ENCODE results near the gene TMEM207.

TMEM207 gene

DNA sequence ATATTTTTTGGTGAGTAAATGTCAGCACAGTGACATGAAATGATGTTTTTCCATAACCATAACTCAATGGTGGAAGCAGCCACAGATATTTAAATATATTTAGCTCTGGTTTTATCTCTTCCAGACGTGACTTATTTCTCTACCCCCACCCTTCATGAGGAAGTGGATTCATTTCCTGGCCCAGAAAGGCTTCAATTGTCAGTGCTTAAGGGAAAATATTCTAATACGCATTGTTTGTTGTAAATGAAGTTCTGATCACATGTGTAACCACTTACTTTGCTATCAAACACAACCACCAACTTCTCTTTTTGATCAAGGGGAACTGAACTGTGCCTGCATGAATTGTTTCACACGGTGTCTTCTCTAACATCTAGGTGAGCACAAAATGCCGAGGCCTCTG, 47.7 kb downstream of the TMEM207 start:
- TF ChIP-seq, protein P1, sequence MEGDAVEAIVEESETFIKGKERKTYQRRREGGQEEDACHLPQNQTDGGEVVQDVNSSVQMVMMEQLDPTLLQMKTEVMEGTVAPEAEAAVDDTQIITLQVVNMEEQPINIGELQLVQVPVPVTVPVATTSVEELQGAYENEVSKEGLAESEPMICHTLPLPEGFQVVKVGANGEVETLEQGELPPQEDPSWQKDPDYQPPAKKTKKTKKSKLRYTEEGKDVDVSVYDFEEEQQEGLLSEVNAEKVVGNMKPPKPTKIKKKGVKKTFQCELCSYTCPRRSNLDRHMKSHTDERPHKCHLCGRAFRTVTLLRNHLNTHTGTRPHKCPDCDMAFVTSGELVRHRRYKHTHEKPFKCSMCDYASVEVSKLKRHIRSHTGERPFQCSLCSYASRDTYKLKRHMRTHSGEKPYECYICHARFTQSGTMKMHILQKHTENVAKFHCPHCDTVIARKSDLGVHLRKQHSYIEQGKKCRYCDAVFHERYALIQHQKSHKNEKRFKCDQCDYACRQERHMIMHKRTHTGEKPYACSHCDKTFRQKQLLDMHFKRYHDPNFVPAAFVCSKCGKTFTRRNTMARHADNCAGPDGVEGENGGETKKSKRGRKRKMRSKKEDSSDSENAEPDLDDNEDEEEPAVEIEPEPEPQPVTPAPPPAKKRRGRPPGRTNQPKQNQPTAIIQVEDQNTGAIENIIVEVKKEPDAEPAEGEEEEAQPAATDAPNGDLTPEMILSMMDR (IDR thresholded peaks at IDR 0.05), result no peak

DNA sequence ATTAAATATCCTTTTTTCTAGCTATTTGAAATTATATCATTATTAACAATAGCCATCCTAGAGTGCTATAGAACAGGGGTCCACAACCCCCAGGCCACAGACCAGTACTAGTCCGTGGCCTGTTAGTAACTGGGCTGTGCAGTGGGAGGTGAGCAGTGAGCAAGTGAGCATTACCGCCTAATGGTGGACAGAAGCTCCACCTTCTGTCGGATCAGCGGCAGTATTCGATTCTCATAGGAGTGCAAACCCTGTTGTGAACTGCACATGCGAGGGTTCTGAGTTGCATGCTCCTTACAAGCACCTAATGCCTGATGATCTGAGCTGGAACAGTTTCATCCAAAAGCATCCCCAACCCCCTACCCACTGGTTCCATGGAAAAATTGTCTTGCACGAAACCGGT, 50.0 kb downstream of the TMEM207 start:
- TF ChIP-seq, protein P1 (IDR thresholded peaks at IDR 0.05), result no peak

DNA sequence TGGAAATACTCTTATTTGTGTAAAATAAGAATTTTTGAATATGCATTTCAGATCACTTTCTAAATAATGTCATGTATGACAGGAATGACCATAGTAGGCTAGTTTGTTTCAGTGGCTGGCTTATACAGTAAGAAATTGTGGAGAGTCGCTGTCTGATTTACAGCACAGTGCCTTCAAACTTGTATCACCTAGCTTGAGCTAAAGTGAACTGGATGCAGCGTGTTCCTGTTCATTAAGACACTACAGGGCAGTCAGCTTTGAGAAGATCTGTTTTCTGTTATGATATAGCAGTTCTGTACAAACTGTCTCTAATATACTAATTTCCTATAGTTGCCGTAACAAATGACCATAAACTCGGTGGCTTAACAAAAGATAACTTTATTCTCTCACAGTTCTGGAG, 51.8 kb downstream of the TMEM207 start:
- TF ChIP-seq, protein P1 (IDR thresholded peaks at IDR 0.05), result no peak

DNA sequence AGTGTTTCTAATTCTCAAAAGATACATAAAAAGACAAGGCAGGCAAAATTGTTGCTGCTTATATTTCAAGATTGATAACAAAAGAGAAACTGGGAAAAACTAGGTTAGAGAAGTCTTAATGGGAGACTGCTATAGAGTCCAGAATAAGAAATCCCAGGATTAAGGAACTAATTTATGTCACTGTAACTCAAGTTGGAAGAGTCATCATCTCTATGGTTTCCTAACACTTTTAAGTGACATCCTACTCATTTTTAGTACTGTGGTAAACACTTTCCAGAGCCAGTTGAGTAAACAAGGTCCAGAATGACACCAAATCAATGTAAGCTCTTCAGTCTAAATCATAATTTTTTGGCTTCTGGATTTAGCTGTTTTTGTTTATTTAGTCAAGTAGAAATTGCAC, 53.7 kb downstream of the TMEM207 start:
- TF ChIP-seq, protein P1 (IDR thresholded peaks at IDR 0.05), result no peak

DNA sequence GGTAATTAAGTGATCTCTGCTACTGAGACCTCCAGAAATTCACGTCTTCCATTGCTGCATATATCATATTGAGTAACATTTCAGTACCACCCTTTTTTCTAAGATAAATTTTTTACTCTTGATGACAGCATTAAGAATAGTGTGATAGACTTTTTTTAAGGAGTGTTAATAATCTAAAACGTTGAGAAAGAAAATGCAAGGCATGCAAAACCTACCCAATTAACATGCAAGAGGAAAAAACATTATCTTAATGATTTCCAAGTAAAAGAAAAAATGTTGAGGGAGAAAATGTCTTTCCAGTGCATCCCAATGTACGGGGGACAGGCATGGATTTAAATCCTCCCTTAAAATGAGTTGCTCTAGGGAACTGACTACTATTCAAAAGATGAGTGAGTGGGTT, 61.0 kb downstream of the TMEM207 start:
- TF ChIP-seq, protein P1 (IDR thresholded peaks at IDR 0.05), result no peak

DNA sequence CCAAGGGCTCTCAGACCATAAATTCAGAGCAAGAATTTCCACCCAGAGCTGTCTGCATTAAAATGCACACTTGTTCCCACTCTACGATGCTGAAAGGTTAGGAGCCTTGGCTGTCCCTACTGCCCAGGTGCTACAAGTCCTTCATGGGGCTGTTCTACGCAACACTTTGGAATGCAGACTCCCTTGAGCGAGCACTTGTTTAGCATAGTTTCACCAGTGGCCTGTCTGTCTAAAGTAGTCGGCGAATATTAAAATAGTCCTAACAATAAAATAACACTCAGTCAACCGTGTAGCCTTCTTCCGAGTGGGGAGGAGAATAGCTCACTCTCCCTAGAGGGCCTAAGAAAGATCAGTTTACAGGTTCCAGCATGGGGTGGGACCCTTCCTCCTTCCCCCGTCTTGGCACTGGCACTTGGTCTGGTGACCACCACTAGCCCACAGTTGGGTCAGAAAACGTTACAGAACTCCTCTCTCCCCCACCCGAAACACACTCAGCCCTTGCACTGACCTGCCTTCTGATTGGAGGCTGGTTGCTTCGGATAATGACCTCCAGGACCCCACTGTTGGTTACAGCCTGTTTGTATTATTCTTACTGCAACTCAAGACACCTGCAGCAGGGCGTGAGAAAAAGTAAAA, 62.0 kb downstream of the TMEM207 start, which contains the start of gene CLDN16:
Gene CLDN16 (plus strand): TSS at position 586 of the 636 bp plus-strand sequence. CDS start 167 bp downstream, outside the sequence.
- TF ChIP-seq, protein P1 (IDR thresholded peaks at IDR 0.05), result no peak

DNA sequence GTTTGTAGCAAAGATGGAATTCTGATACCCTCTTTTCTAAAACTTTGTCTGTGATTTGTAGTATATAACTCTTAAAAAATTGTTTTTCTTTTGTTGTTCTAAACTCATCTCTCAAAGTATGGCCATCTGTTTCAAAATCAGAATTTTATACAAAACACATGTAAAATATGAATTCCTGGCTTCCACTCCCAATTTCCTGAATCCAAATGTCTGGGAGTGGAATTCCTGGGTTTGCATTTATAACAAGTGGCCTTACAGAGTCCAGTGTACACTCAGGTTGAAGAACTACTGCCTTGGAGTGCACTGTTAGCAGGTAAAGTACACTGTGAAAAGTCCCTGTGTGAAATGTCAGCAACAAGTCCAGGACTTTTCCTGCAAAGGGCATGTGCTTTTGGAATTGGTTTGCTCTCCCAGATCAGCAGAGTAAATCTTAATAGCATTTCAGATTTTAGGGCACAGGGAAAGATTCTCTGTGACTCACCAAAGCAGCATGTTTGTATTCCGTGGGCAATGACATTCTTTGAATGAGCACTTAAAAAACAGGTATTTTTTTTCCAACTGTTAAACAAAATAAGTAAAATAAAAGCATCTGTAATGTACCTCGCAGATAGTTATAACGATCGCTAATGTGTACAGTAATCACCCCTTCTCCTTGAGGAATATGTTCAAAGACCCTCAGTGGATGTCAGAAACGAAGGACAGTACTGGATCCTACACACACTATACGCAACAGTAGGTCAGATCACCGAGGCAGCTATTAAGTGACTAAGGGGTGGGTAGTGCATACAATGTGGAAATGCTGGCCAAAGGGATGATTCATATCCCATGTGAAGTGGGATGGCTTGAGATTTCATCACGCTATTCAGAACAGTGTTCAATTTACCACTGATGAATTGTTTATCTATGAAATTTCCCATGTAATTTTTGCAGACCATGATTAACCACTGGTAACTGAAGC, 63.7 kb downstream of the TMEM207 start:
- TF ChIP-seq, protein P1 (IDR thresholded peaks at IDR 0.05), result no peak
